Adrenal gland (tissue), 5 donors: ENCODE results near the gene TADA2A.

Experiments used
- POLR2A ChIP-seq, 2 donors: fragments of 450-650 bp; IDR thresholded peaks; one replicate each; pipeline ENCODE4 v1.6.1; 2017; ENCODE audit warnings: antibody characterized with exemption in 2 of 2, mild to moderate bottlenecking in 2 of 2, moderate library complexity in 1 of 2
- TF ChIP-seq, protein P1 (sequence below), 6 experiments: fragments of 450-650 bp in 4 of 6; fragments of 200-600 bp in 2 of 6; sonication (generic) in 1 of 6; IDR thresholded peaks; 1 replicate in 5 of 6; 2 replicates in 1 of 6; pipeline versions ENCODE4 v1.5.1 to v1.8.0; 2016 to 2021; ENCODE audit warnings: antibody characterized with exemption in 6 of 6, mild to moderate bottlenecking in 2 of 6, moderate library complexity in 1 of 6
- donor health status: DM: no; HTN: no; CAD: no.

DNA sequence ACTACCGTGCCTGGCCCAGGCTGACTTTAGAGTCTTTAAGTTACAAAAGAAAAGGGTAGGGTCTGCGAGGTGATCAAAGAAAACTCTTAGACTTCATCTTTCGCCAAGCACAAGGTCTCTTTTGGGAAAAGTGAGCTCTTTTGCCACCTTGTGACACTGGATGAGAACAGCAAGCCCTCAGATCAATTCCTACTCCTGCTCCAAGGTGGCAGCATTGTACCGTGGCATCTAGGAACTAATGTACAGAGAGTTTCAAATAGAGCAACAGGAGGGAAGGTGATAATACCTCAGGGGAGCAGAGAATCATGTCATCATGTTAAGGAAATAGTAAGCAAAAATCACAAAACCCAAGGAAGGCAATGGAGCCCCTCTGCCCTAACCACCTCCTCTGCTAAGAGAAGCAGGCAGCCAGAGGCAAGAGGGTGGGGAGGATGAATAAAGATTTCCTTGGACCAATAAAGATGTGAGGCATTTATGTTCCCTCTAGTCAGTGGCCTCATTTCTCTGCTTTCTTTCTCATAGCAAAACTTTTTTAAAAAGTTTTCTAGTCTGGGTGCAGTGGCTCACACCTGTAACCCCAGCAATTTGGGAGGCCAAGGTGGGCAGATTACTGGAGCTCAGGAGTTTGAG lies 33.0 kb upstream of the TADA2A start:
- TF ChIP-seq, protein P1, sequence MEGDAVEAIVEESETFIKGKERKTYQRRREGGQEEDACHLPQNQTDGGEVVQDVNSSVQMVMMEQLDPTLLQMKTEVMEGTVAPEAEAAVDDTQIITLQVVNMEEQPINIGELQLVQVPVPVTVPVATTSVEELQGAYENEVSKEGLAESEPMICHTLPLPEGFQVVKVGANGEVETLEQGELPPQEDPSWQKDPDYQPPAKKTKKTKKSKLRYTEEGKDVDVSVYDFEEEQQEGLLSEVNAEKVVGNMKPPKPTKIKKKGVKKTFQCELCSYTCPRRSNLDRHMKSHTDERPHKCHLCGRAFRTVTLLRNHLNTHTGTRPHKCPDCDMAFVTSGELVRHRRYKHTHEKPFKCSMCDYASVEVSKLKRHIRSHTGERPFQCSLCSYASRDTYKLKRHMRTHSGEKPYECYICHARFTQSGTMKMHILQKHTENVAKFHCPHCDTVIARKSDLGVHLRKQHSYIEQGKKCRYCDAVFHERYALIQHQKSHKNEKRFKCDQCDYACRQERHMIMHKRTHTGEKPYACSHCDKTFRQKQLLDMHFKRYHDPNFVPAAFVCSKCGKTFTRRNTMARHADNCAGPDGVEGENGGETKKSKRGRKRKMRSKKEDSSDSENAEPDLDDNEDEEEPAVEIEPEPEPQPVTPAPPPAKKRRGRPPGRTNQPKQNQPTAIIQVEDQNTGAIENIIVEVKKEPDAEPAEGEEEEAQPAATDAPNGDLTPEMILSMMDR (IDR thresholded peaks at IDR 0.05): peak; percentile 94 to 100 (median 98)
- TF ChIP-seq POLR2A (IDR thresholded peaks at IDR 0.05): no peak
